Measurements from ENCODE around the gene ZNF420.
"Not testable (repeated sequence)": the region's sequence is repeated elsewhere in the genome, so short reads cannot be mapped to it uniquely, and the experiment has no call there.

ZNF420 gene

DNA sequence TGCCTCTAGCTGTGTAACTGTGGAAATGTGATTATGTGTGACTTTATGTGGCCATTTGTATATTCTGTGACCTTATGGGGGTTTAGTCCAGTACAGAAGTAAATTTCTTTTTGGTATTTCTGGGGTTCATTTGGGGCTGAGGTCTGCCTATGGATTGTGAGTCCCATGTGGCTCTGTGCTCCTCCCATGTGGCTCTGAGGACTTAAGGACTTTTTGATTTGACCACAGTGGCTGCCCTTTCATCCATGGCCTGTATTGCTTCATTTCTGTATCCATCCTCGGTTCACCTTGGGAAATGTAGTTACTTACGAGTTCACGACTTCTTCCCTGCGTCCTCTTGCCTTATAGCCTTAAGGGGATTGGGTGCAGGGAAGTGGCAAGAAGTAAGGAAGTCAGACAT, 1.0 kb downstream of the ZNF420 start:
- 0 out of 2 replicates have a peak, but pooled peaks cover 5% of the 10 kb centered on the region for H3K4me1 ChIP-seq (ENCODE audit: control insufficient read depth, insufficient read depth, low read length)
- no peaks in the 10 kb centered on the region for H3K36me3 ChIP-seq (ENCODE audit: control insufficient read depth, insufficient read depth, low read length)
- no peaks in the 10 kb centered on the region for H3K27me3 ChIP-seq (ENCODE audit: control insufficient read depth, insufficient read depth, low read length)
- no peak overlapping the region for H3K27ac ChIP-seq (ENCODE audit: low read depth, low read length)
- H3K4me3 ChIP-seq (ENCODE audit: low read depth, low read length) = peak overlapping the region; percentile 99
- peaks cover 15% of the 10 kb centered on the region for H3K9me3 ChIP-seq (ENCODE audit: control insufficient read depth, insufficient read depth, low read length)
- H3K9ac ChIP-seq (ENCODE audit: low read depth, low read length) = no peak overlapping the region

DNA sequence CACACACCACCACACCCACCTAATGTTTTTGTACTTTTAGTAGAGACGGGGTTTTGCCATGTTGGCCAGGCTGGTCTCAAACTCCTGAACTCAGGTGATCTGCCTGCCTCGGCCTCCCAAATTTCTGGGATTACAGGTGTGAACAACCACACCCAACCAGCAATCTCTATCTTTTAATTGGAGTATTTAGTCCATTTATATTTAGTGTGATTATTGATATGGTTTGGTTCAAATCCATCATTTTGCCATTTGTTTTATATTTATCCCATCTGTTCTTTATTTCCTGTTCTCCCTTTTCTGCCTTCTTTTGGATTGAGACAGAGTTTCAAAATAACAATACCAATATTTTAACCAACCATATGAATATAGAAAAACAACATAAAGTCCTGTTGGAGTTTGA, 4.1 kb downstream of the ZNF420 start:
- Histone ChIP-seq H3K36me3 (ENCODE audit: control insufficient read depth, insufficient read depth, low read length) (no peaks in the 10 kb centered on the region), H3K27me3 (ENCODE audit: control insufficient read depth, insufficient read depth, low read length) (no peaks in the 10 kb centered on the region), H3K4me3 (ENCODE audit: low read depth, low read length) (no peak overlapping the region), H3K27ac (ENCODE audit: low read depth, low read length) (no peak overlapping the region), H3K4me1 (ENCODE audit: control insufficient read depth, insufficient read depth, low read length) (0 out of 2 replicates have a peak, but pooled peaks cover 5% of the 10 kb centered on the region), H3K9ac (ENCODE audit: low read depth, low read length) (no peak overlapping the region), H3K9me3 (ENCODE audit: control insufficient read depth, insufficient read depth, low read length) (peaks cover 35% of the 10 kb centered on the region)

DNA sequence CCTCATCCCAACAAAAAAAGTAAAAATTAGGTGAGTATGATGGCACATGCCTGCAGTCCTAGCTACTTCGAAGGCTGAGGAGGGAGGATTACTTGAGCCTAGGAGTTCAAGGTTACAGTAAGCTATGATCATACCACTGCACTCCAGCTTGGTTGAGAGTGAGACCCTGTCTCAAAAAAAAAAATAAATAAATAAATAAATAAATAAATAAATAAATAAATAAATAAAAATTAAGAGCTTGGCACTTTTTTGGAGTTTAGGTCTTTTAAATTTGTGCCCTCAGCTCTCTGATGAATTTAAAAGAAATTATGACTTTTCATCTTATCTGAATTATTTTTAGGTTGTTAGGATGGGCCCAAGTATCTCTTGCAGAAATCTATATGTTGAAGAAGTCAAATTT, 8.9 kb downstream of the ZNF420 start:
- Histone ChIP-seq H3K36me3 (ENCODE audit: control insufficient read depth, insufficient read depth, low read length) (peaks cover 27% of the 10 kb centered on the region), H3K4me1 (ENCODE audit: control insufficient read depth, insufficient read depth, low read length) (no peaks in the 10 kb centered on the region), H3K4me3 (ENCODE audit: low read depth, low read length) (no peak overlapping the region), H3K27ac (ENCODE audit: low read depth, low read length) (no peak overlapping the region), H3K27me3 (ENCODE audit: control insufficient read depth, insufficient read depth, low read length) (no peaks in the 10 kb centered on the region), H3K9ac (ENCODE audit: low read depth, low read length) (no peak overlapping the region), H3K9me3 (ENCODE audit: control insufficient read depth, insufficient read depth, low read length) (peaks cover 65% of the 10 kb centered on the region)

DNA sequence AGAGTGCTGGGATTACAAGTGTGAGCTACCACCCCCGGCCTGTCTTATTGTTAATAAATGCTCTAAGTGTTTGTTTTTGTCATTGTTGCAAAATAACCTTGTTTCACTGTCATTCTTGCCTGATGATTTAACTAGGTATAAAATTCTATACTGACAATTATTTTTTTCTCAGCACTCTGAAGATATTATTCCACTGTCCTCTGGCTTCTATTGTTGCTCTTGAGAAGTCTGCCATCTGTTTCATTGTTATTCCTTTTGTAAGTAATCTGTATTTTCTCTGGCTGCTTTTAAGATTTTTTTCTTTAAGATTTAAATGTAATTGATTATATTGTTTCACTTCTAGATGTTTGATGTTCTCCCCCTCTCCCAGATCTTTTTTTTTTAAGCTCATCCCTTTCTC, 17.6 kb downstream of the ZNF420 start:
- H3K27ac ChIP-seq (ENCODE audit: low read depth, low read length) = no peak overlapping the region
- H3K27me3 ChIP-seq (ENCODE audit: control insufficient read depth, insufficient read depth, low read length) = no peaks in the 10 kb centered on the region
- peaks cover 72% of the 10 kb centered on the region for H3K9me3 ChIP-seq (ENCODE audit: control insufficient read depth, insufficient read depth, low read length)
- H3K9ac ChIP-seq (ENCODE audit: low read depth, low read length) = no peak overlapping the region
- peaks cover 22% of the 10 kb centered on the region for H3K36me3 ChIP-seq (ENCODE audit: control insufficient read depth, insufficient read depth, low read length)
- no peak overlapping the region for H3K4me3 ChIP-seq (ENCODE audit: low read depth, low read length)
- H3K4me1 ChIP-seq (ENCODE audit: control insufficient read depth, insufficient read depth, low read length) = no peaks in the 10 kb centered on the region

DNA sequence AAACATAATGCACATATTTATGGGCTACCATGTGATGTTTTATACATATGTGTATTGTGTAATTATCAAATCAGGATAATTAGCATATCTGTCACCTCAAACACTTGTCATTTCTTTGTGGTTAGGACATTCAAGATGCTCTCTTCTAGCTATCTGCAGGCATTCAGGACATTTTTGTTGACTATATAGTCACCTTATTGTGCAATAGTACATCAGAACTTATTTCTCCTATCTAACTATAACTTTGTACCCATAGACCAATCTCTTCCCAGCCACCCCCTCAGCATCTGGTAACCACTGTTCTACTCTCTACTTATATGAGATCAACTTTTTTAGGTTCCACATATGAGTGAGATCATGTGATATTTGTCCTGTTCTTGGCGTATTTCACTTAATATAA, 20.3 kb downstream of the ZNF420 start:
- Histone ChIP-seq H3K4me1 (ENCODE audit: control insufficient read depth, insufficient read depth, low read length) (no peaks in the 10 kb centered on the region), H3K27me3 (ENCODE audit: control insufficient read depth, insufficient read depth, low read length) (no peaks in the 10 kb centered on the region), H3K4me3 (ENCODE audit: low read depth, low read length) (no peak overlapping the region), H3K9ac (ENCODE audit: low read depth, low read length) (no peak overlapping the region), H3K27ac (ENCODE audit: low read depth, low read length) (no peak overlapping the region), H3K9me3 (ENCODE audit: control insufficient read depth, insufficient read depth, low read length) (peaks cover 71% of the 10 kb centered on the region), H3K36me3 (ENCODE audit: control insufficient read depth, insufficient read depth, low read length) (peaks cover 6% of the 10 kb centered on the region)

DNA sequence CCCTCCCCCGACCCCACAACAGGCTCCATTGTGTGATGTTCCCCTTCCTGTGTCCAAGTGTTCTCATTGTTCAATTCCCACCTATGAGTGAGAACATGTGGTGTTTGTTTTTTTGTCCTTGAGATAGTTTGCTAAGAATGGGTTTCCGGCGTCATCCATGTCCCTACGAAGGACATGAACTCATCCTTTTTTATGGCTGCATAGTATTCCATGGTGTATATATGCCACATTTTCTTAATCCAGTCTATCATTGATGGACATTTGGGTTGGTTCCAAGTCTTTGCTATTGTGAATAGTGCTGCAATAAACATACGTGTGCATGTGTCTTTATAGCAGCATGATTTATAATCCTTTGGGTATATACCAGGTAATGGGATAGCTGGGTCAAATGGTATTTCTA, 25.9 kb downstream of the ZNF420 start:
- H3K27me3 ChIP-seq (ENCODE audit: control insufficient read depth, insufficient read depth, low read length); H3K4me1 ChIP-seq (ENCODE audit: control insufficient read depth, insufficient read depth, low read length); H3K4me3 ChIP-seq (ENCODE audit: low read depth, low read length); H3K36me3 ChIP-seq (ENCODE audit: control insufficient read depth, insufficient read depth, low read length); H3K9ac ChIP-seq (ENCODE audit: low read depth, low read length); H3K27ac ChIP-seq (ENCODE audit: low read depth, low read length): not testable (repeated sequence)
- peaks cover 58% of the 10 kb centered on the region for H3K9me3 ChIP-seq (ENCODE audit: control insufficient read depth, insufficient read depth, low read length)

DNA sequence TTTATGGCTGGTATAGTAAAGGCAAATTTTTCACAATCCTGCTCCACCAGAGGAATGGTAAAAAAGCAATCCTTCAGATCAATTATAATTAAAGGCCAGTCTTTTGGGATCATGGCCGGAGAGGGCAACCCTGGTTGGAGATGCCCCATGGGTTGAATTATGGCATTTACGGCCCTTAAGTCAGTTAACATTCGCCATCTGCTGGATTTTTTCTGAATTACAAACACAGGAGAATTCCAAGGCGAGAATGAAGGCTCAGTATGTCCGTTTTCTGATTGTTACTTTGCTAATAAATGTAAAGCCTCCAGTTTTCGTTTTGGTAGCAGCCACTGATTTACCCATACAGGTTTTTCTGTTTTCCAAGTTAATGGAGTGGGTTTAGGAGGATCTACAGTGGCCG, 33.5 kb downstream of the ZNF420 start:
- H3K4me3 ChIP-seq (ENCODE audit: low read depth, low read length); H3K27me3 ChIP-seq (ENCODE audit: control insufficient read depth, insufficient read depth, low read length); H3K4me1 ChIP-seq (ENCODE audit: control insufficient read depth, insufficient read depth, low read length); H3K27ac ChIP-seq (ENCODE audit: low read depth, low read length); H3K9ac ChIP-seq (ENCODE audit: low read depth, low read length); H3K36me3 ChIP-seq (ENCODE audit: control insufficient read depth, insufficient read depth, low read length): not testable (repeated sequence)
- peaks cover 73% of the 10 kb centered on the region for H3K9me3 ChIP-seq (ENCODE audit: control insufficient read depth, insufficient read depth, low read length)

DNA sequence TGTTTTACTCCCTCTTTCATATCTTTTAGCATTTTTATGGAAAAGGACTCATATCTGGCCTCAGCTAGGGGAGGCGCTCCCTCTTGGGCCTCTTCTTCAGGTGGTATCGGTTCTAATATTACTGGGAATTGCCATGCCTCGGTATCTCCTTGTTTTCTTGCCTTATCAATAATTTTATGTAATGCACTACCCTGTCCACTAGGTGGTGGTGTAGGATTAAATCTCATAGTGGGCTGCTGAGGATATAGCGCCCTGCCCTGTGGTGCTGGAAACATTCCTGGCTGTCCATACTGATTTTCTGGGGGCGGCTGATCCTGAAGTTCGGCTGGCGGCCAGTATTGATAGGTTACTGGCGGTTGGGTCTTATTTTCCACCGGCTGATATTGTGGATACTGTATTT, 35.8 kb downstream of the ZNF420 start:
- Histone ChIP-seq H3K27ac (ENCODE audit: low read depth, low read length) (no peak overlapping the region), H3K36me3 (ENCODE audit: control insufficient read depth, insufficient read depth, low read length) (peaks cover 3% of the 10 kb centered on the region; the same call in 1 of the 2 replicates), H3K9ac (ENCODE audit: low read depth, low read length) (no peak overlapping the region), H3K4me1 (ENCODE audit: control insufficient read depth, insufficient read depth, low read length) (no peaks in the 10 kb centered on the region), H3K27me3 (ENCODE audit: control insufficient read depth, insufficient read depth, low read length) (no peaks in the 10 kb centered on the region), H3K9me3 (ENCODE audit: control insufficient read depth, insufficient read depth, low read length) (peaks cover 53% of the 10 kb centered on the region), H3K4me3 (ENCODE audit: low read depth, low read length) (no peak overlapping the region; the same call in 1 of the 2 replicates)

DNA sequence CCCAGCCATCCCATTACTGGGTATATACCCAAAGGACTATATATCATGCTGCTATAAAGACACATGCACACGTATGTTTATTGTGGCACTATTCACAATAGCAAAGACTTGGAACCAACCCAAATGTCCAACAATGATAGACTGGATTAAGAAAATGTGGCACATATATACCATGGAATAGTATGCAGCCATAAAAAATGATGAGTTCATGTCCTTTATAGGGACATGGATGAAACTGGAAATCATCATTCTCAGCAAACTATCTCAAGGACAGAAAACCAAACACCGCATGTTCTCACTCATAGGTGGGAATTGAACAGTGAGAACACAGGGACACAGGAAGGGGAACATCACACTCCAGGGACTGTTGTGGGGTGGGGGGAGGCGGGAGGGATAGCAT, 43.9 kb downstream of the ZNF420 start:
- not testable (repeated sequence) for H3K4me1 ChIP-seq (ENCODE audit: control insufficient read depth, insufficient read depth, low read length); H3K27ac ChIP-seq (ENCODE audit: low read depth, low read length); H3K4me3 ChIP-seq (ENCODE audit: low read depth, low read length); H3K36me3 ChIP-seq (ENCODE audit: control insufficient read depth, insufficient read depth, low read length); H3K9ac ChIP-seq (ENCODE audit: low read depth, low read length); H3K27me3 ChIP-seq (ENCODE audit: control insufficient read depth, insufficient read depth, low read length)
- H3K9me3 ChIP-seq (ENCODE audit: control insufficient read depth, insufficient read depth, low read length) = peaks cover 42% of the 10 kb centered on the region

DNA sequence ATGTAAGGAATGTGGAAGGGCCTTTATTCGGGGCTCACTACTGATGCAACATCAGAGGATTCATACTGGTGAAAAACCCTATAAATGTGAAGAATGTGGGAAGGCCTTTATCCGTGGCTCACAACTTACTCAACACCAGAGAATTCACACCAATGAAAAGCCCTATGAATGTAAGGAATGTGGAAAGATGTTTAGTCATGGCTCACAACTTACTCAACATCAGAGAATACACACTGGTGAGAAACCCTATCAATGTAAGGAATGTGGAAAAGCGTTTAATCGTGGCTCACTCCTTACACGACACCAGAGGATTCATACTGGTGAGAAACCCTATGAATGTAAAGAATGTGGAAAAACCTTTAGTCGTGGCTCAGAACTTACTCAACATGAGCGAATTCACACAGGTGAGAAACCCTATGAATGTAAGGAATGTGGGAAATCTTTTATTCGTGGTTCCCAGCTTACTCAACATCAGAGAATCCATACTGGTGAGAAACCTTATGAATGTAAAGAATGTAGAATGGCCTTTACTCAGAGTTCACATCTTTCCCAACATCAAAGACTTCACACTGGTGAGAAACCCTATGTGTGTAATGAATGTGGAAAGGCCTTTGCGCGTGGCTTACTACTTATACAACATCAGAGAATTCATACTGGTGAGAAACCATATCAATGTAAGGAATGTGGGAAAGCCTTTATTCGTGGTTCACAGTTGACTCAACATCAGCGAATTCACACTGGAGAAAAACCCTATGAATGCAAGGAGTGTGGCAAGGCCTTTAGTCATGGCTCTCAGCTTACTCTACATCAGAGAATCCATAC, 50.0 kb downstream of the ZNF420 start:
- peak overlapping the region; percentile 29; the same call in 1 of the 2 replicates for H3K4me3 ChIP-seq (ENCODE audit: low read depth, low read length)

DNA sequence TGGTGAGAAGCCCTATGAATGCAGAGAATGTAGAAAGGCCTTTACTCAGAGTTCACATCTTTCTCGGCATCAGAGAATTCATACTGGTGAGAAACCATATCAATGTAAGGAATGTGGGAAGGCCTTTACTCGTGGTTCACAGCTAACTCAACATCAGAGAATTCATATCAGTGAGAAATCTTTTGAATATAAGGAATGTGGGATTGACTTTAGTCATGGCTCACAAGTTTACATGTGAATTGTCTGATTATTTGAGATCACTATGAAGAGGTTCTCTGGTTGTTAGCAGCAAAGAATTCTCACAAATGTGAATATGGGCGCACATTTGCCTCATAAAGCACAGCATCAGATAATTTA, 50.6 kb downstream of the ZNF420 start:
- Histone ChIP-seq H3K9ac (ENCODE audit: low read depth, low read length) (no peak overlapping the region), H3K9me3 (ENCODE audit: control insufficient read depth, insufficient read depth, low read length) (peaks cover 95% of the 10 kb centered on the region), H3K4me3 (ENCODE audit: low read depth, low read length) (peak overlapping the region; percentile 29; the same call in 1 of the 2 replicates), H3K27me3 (ENCODE audit: control insufficient read depth, insufficient read depth, low read length) (no peaks in the 10 kb centered on the region), H3K27ac (ENCODE audit: low read depth, low read length) (no peak overlapping the region), H3K36me3 (ENCODE audit: control insufficient read depth, insufficient read depth, low read length) (peaks cover 27% of the 10 kb centered on the region), H3K4me1 (ENCODE audit: control insufficient read depth, insufficient read depth, low read length) (no peaks in the 10 kb centered on the region)

More for the DNA sequence above, 50.0 kb downstream of the ZNF420 start:
- H3K9me3 ChIP-seq (ENCODE audit: control insufficient read depth, insufficient read depth, low read length) = peaks cover 93% of the 10 kb centered on the region
- no peaks in the 10 kb centered on the region for H3K4me1 ChIP-seq (ENCODE audit: control insufficient read depth, insufficient read depth, low read length)
- H3K27me3 ChIP-seq (ENCODE audit: control insufficient read depth, insufficient read depth, low read length) = no peaks in the 10 kb centered on the region
- H3K36me3 ChIP-seq (ENCODE audit: control insufficient read depth, insufficient read depth, low read length) = peaks cover 27% of the 10 kb centered on the region
- H3K27ac ChIP-seq (ENCODE audit: low read depth, low read length) = no peak overlapping the region
- H3K9ac ChIP-seq (ENCODE audit: low read depth, low read length) = no peak overlapping the region
